Fibroblast of lung (primary cell): Measurements from ENCODE around the gene KRTAP17-1. TPM values are rescaled to one million over a fixed set of nuclear protein-coding genes. Genes with fewer than 3 reads are reported as not detected.

Experiments
- DNase-seq, 2 donors: peaks; one replicate each; pipeline versions ENCODE4 v3.0.0 to v3.0.0-alpha.2; 2010; ENCODE audit warnings: low read depth in 2 of 2
- H2AFZ ChIP-seq: 2 replicates; pipeline ENCODE4 v1.5.1; 2012; ENCODE audit warnings: low read length, control low read depth, inconsistent platforms
- H3K27ac ChIP-seq: 2 replicates; pipeline ENCODE4 v1.5.1; 2011; ENCODE audit warnings: low read length, control low read depth; ENCODE audit not compliant: insufficient read depth
- H3K27me3 ChIP-seq: 2 replicates; pipeline ENCODE4 v1.5.1; 2011; ENCODE audit warnings: mild to moderate bottlenecking, low read length; ENCODE audit not compliant: control insufficient read depth, insufficient read depth
- H3K36me3 ChIP-seq: 2 replicates; pipeline ENCODE4 v1.5.1; 2011; ENCODE audit warnings: low read length; ENCODE audit not compliant: control insufficient read depth, insufficient read depth
- H3K4me1 ChIP-seq: 2 replicates; pipeline ENCODE4 v1.5.1; 2011; ENCODE audit warnings: low read length; ENCODE audit not compliant: control insufficient read depth, insufficient read depth; ENCODE audit errors: extremely low read depth
- H3K4me2 ChIP-seq: 2 replicates; pipeline ENCODE4 v1.5.1; 2011; ENCODE audit warnings: low read length, control low read depth; ENCODE audit not compliant: insufficient read depth; ENCODE audit errors: extremely low read depth
- H3K4me3 ChIP-seq, 4 experiments: fragments of 200-600 bp in 1 of 4; sonication (generic) in 1 of 4; replicated peaks in 1 of 4; 2 replicates each; pipeline ENCODE4 v1.5.1; 2011 to 2016; ENCODE audit warnings: low read length in 4 of 4, low read depth in 3 of 4, mild to moderate bottlenecking in 3 of 4, control low read depth in 2 of 4, inconsistent platforms in 1 of 4, mixed read lengths in 1 of 4; ENCODE audit not compliant: insufficient read depth in 1 of 4; ENCODE audit errors: control extremely low read depth in 1 of 4
- H3K79me2 ChIP-seq: 2 replicates; pipeline ENCODE4 v1.5.1; 2012; ENCODE audit warnings: mild to moderate bottlenecking, low read length, inconsistent platforms; ENCODE audit not compliant: control insufficient read depth, insufficient read depth
- H3K9ac ChIP-seq: 2 replicates; pipeline ENCODE4 v1.5.1; 2011; ENCODE audit warnings: mild to moderate bottlenecking, low read length, control low read depth; ENCODE audit not compliant: insufficient read depth
- H3K9me3 ChIP-seq: 2 replicates; pipeline ENCODE4 v1.5.1; 2012; ENCODE audit warnings: low read depth, low read length; ENCODE audit not compliant: control insufficient read depth, insufficient read depth
- H4K20me1 ChIP-seq: 2 replicates; pipeline ENCODE4 v1.5.1; 2011; ENCODE audit warnings: low read length; ENCODE audit not compliant: control insufficient read depth, insufficient read depth; ENCODE audit errors: extremely low read depth
- CTCF ChIP-seq, 2 donors: IDR thresholded peaks in 1 of 2; conservative IDR thresholded peaks in 1 of 2; 1 replicate in 1 of 2; 2 replicates in 1 of 2; pipeline ENCODE4 v1.5.1; 2011 to 2012; ENCODE audit warnings: low read length in 2 of 2, control low read depth in 1 of 2, inconsistent platforms in 1 of 2, low read depth in 1 of 2, mild to moderate bottlenecking in 1 of 2
- EZH2 ChIP-seq: IDR thresholded peaks from 2 replicates; pipeline ENCODE4 v1.5.1; 2012; ENCODE audit warnings: low read length, control low read depth, mild to moderate bottlenecking; ENCODE audit errors: missing control alignments
- polyA minus RNA-seq: library from RNA; depleted of rRNA, polyadenylated mRNA; stranded (reverse); fragments of >200 nt; gene quantifications from 2 replicates; pipeline ENCODE4 v1.2.3, GENCODE V29; 2011; ENCODE audit warnings: low replicate concordance
- polyA plus RNA-seq, 2 donors: library from polyadenylated mRNA; depleted of rRNA in 1 of 2; stranded (reverse) in 1 of 2; unstranded in 1 of 2; fragments of >200 nt; gene quantifications; 2 replicates each; pipeline ENCODE4 v1.2.1, GENCODE V29; 2011 to 2012; ENCODE audit warnings: missing spikeins in 1 of 2
- total RNA-seq: library from RNA; depleted of rRNA; stranded (reverse); fragments of >200 nt; gene quantifications from 2 replicates; pipeline ENCODE4 v1.2.1, GENCODE V29; 2014

KRTAP17-1 gene, protein sequence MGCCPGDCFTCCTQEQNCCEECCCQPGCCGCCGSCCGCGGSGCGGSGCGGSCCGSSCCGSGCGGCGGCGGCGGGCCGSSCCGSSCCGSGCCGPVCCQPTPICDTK
- not detected in 2 replicates for total RNA-seq
- not detected in 2 replicates for polyA plus RNA-seq
- not detected in 2 replicates for polyA plus RNA-seq (2012)
- polyA minus RNA-seq = not detected in 2 replicates

DNA sequence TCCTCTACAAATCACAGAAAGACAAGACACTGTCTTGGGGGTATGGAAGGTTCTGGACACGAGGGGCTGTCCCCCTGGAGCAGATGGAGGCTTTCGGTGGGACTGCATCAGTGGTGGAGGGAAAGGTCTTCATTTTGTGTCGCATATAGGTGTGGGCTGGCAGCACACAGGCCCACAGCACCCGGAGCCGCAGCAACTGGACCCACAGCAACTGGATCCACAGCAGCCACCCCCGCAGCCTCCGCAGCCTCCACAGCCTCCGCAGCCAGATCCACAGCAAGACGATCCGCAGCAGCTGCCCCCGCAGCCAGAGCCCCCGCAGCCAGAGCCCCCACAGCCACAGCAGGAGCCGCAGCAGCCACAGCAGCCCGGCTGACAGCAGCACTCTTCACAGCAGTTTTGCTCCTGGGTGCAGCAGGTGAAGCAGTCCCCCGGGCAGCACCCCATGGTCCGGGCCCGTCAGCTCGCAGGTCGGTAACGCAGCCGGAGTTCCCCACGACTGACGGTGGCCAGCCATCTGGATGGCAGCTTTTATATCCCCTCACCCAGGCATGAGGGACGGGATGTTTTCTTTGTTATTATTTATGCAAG is at the start of gene KRTAP17-1:
TSS of gene KRTAP17-1 (minus strand) at position 507 of the 591 bp plus-strand sequence. CDS start at position 447, 60 bp downstream.
- H3K9ac ChIP-seq = no peak within 1 kb of the TSS
- no peaks in the 10 kb centered on the region for H3K36me3 ChIP-seq
- no peak within 1 kb of the TSS for H2AFZ ChIP-seq
- no peak within 1 kb of the TSS for H3K4me3 ChIP-seq
- H3K4me2 ChIP-seq = no peak within 1 kb of the TSS
- DNase-seq = no peak
- TF ChIP-seq CTCF (conservative IDR thresholded peaks at IDR 0.05 in 1 of 2, IDR thresholded peaks at IDR 0.05 in 1 of 2; ENCODE audit: low read depth in 1 of 2, low read length in 2 of 2) (no peak), EZH2 (no peak)
- peaks cover 3% of the 10 kb centered on the region for H3K27me3 ChIP-seq
- H3K9me3 ChIP-seq = no peaks in the 10 kb centered on the region
- no peak within 1 kb of the TSS for H3K27ac ChIP-seq
- no peaks in the 10 kb centered on the region for H3K79me2 ChIP-seq
- H4K20me1 ChIP-seq = no peaks in the 10 kb centered on the region
- no peaks in the 10 kb centered on the region for H3K4me1 ChIP-seq

DNA sequence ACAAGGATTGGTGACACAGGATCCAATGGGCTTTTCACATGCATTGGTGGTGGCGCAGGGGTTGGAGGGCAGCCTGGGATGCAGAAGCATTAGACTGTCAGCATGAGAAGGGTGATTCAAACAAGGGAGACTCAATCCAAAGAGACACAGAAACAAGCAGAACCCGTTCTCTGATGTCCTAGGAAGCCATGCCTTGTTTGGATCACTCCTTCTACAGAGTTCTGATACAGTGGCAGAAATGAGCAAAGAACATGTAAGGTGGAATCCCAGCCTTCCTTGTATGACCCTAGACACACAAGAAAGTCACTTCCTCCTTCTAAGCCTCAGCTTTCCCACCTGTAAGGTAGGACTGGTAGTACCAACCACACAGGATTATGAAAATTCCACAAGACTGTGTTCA is 48.4 kb upstream of the KRTAP17-1 start:
- H3K4me2 ChIP-seq = no peak overlapping the region
- H3K36me3 ChIP-seq = no peaks in the 10 kb centered on the region
- TF ChIP-seq CTCF (conservative IDR thresholded peaks at IDR 0.05 in 1 of 2, IDR thresholded peaks at IDR 0.05 in 1 of 2; ENCODE audit: low read depth in 1 of 2, low read length in 2 of 2) (no peak), EZH2 (no peak)
- no peak overlapping the region for H2AFZ ChIP-seq
- H3K4me1 ChIP-seq = peaks cover 2% of the 10 kb centered on the region
- H3K4me3 ChIP-seq = no peak overlapping the region
- H3K9ac ChIP-seq = no peak overlapping the region
- DNase-seq = no peak
- H3K27ac ChIP-seq = no peak overlapping the region
- H4K20me1 ChIP-seq = no peaks in the 10 kb centered on the region
- H3K27me3 ChIP-seq = no peaks in the 10 kb centered on the region
- H3K9me3 ChIP-seq = no peaks in the 10 kb centered on the region
- H3K79me2 ChIP-seq = no peaks in the 10 kb centered on the region

GRCh38 chr17:41360296-41360995 is 44.9 kb upstream of the KRTAP17-1 start:
- Histone ChIP-seq H3K9me3 (no peaks in the 10 kb centered on the region), H3K36me3 (no peaks in the 10 kb centered on the region), H3K4me3 (no peak overlapping the region), H3K9ac (no peak overlapping the region), H2AFZ (no peak overlapping the region), H3K27me3 (no peaks in the 10 kb centered on the region), H3K4me1 (no peaks in the 10 kb centered on the region), H4K20me1 (no peaks in the 10 kb centered on the region), H3K27ac (no peak overlapping the region), H3K4me2 (no peak overlapping the region), H3K79me2 (no peaks in the 10 kb centered on the region)
- DNase-seq = peak in 1 of 2 donors; percentile 97
- TF ChIP-seq EZH2 (no peak), CTCF (conservative IDR thresholded peaks at IDR 0.05 in 1 of 2, IDR thresholded peaks at IDR 0.05 in 1 of 2; ENCODE audit: low read depth in 1 of 2, low read length in 2 of 2) (no peak)
